Kidney (tissue), 22 donors: ENCODE data around the gene DENND10. TPM values are rescaled to one million over a fixed set of nuclear protein-coding genes. Genes with fewer than 3 reads are reported as not detected.

ENCODE experiments used
- DNase-seq, 5 donors: peaks; one replicate each; pipeline ENCODE4 v3.0.0-alpha.2; 2013 to 2020
- FAIRE-seq: peaks from 2 replicates; lab custom pipeline; 2012; peaks lifted over from hg19 to GRCh38; lab: Jason Lieb, UNC
- H3K27ac ChIP-seq, 2 donors: one replicate each; pipeline ENCODE4 v1.7.0; 2013; ENCODE audit warnings: low read depth in 2 of 2, low read length in 2 of 2, inconsistent platforms in 1 of 2
- H3K27me3 ChIP-seq: one replicate; pipeline ENCODE4 v1.7.1; 2013; ENCODE audit warnings: low read length, inconsistent platforms; ENCODE audit not compliant: control insufficient read depth, insufficient read depth
- H3K36me3 ChIP-seq, 3 donors: one replicate each; pipeline versions ENCODE4 v1.7.0 to v1.7.1; 2013; ENCODE audit warnings: low read length in 3 of 3, control low read depth in 1 of 3, inconsistent platforms in 1 of 3; ENCODE audit not compliant: insufficient read depth in 3 of 3, control insufficient read depth in 2 of 3
- H3K4me1 ChIP-seq, 3 donors: one replicate each; pipeline versions ENCODE4 v1.7.0 to v1.7.1; 2013; ENCODE audit warnings: low read length in 3 of 3, inconsistent platforms in 1 of 3, low read depth in 1 of 3; ENCODE audit not compliant: control insufficient read depth in 2 of 3, insufficient read depth in 2 of 3
- H3K4me3 ChIP-seq, 3 donors: one replicate each; pipeline versions ENCODE4 v1.7.0 to v1.8.1; 2013; ENCODE audit warnings: low read length in 3 of 3, control low read depth in 1 of 3, inconsistent platforms in 1 of 3
- H3K9ac ChIP-seq, 3 donors: one replicate each; pipeline versions ENCODE4 v1.7.0 to v1.7.1; 2013; ENCODE audit warnings: low read length in 3 of 3, control low read depth in 1 of 3, inconsistent platforms in 1 of 3
- H3K9me3 ChIP-seq, 3 donors: one replicate each; pipeline versions ENCODE4 v1.7.0 to v1.7.1; 2013; ENCODE audit warnings: low read length in 3 of 3, control low read depth in 1 of 3, inconsistent platforms in 1 of 3; ENCODE audit not compliant: control insufficient read depth in 2 of 3, insufficient read depth in 1 of 3
- intact Hi-C: fragments of 100-400 bp; cut with DNase I; formaldehyde crosslinking; loops from one replicate; pipeline ENCODE4 v1.11.1; 2022
- long read RNA-seq, 10 donors: library from polyadenylated mRNA in 1 of 10; unstranded in 1 of 10; transcript quantifications; one replicate each; pipeline ENCODE4 v2.0.0 and lab custom pipeline, GENCODE V29; 2021 to 2026
- polyA plus RNA-seq: library from polyadenylated mRNA; stranded (reverse); fragments of 350-450 nt; fragmentation: Illumina TruSeq; extraction: RNeasy Lipid Tissue Mini Kit (QIAGEN cat#74804); gene quantifications from one replicate; pipeline ENCODE4 v1.2.3, GENCODE V29; 2014; ENCODE audit warnings: low read depth, low replicate concordance; ENCODE audit not compliant: insufficient read depth
- total RNA-seq: library from RNA; stranded (reverse); fragmentation: NEBNext Ultra II Directional; extraction: Animal tissue kit (Norgen Biotek cat#: 25700); gene quantifications from one replicate; pipeline ENCODE4 v1.2.1, GENCODE V29; 2021
- TF ChIP-seq, protein P1 (sequence below): IDR thresholded peaks from 3 replicates; pipeline ENCODE4 v1.5.1; 2012; ENCODE audit warnings: mild to moderate bottlenecking, moderate library complexity, borderline replicate concordance; ENCODE audit not compliant: insufficient read depth; ENCODE audit errors: extremely low read depth
- donor health status: control.
- donor health status: control.
- donor health status: control.
- donor health status: control.
- donor health status: control.
- donor health status: DM: yes; HTN: yes; CAD: no.
- donor health status: Normal renal cell carcinoma (clear cell type).

The DENND10 gene
- total RNA-seq (31.6 TPM), polyA plus RNA-seq (31.7 TPM)
- long read RNA-seq, donor 1, transcript FAM45A-201 (9 exons, 1,648 nt): major isoform, 6 of 316 reads
- long read RNA-seq, donor 1, partial matches to known transcripts: 306 of 316 reads
- long read RNA-seq, donor 1, other reads (novel, unspliced or antisense): 0 of 316 reads
- long read RNA-seq, donor 2, partial matches to known transcripts: 16 of 21 reads
- long read RNA-seq, donor 2, other reads (novel, unspliced or antisense): 0 of 21 reads
- long read RNA-seq, donor 3, transcript FAM45A-204 (2 exons, 992 nt): major isoform, 5 of 44 reads
- long read RNA-seq, donor 3, transcript FAM45A-201 (9 exons, 1,648 nt): major isoform, 5 of 44 reads
- long read RNA-seq, donor 3, partial matches to known transcripts: 24 of 44 reads
- long read RNA-seq, donor 3, other reads (novel, unspliced or antisense): 10 of 44 reads
- long read RNA-seq, donor 4, partial matches to known transcripts: 5 of 8 reads
- long read RNA-seq, donor 4, other reads (novel, unspliced or antisense): 0 of 8 reads
- long read RNA-seq, donor 5, partial matches to known transcripts: 0 of 1 reads
- long read RNA-seq, donor 5, other reads (novel, unspliced or antisense): 0 of 1 reads
- long read RNA-seq, donor 6, transcript FAM45A-204 (2 exons, 992 nt): major isoform, 9 of 29 reads
- long read RNA-seq, donor 6, transcript FAM45A-201 (9 exons, 1,648 nt): minor isoform, 6 of 29 reads
- long read RNA-seq, donor 6, partial matches to known transcripts: 6 of 29 reads
- long read RNA-seq, donor 6, other reads (novel, unspliced or antisense): 8 of 29 reads
- long read RNA-seq, donor 7, transcript FAM45A-204 (2 exons, 992 nt): minor isoform, 5 of 28 reads
- long read RNA-seq, donor 7, transcript FAM45A-201 (9 exons, 1,648 nt): major isoform, 6 of 28 reads
- long read RNA-seq, donor 7, partial matches to known transcripts: 0 of 28 reads
- long read RNA-seq, donor 7, other reads (novel, unspliced or antisense): 17 of 28 reads
- long read RNA-seq, donor 8, partial matches to known transcripts: 14 of 27 reads
- long read RNA-seq, donor 8, other reads (novel, unspliced or antisense): 7 of 27 reads
- long read RNA-seq, donor 9, partial matches to known transcripts: 0 of 4 reads
- long read RNA-seq, donor 9, other reads (novel, unspliced or antisense): 0 of 4 reads
- long read RNA-seq, donor 10, partial matches to known transcripts: 158 of 489 reads
- long read RNA-seq, donor 10, other reads (novel, unspliced or antisense): 328 of 489 reads

DNA sequence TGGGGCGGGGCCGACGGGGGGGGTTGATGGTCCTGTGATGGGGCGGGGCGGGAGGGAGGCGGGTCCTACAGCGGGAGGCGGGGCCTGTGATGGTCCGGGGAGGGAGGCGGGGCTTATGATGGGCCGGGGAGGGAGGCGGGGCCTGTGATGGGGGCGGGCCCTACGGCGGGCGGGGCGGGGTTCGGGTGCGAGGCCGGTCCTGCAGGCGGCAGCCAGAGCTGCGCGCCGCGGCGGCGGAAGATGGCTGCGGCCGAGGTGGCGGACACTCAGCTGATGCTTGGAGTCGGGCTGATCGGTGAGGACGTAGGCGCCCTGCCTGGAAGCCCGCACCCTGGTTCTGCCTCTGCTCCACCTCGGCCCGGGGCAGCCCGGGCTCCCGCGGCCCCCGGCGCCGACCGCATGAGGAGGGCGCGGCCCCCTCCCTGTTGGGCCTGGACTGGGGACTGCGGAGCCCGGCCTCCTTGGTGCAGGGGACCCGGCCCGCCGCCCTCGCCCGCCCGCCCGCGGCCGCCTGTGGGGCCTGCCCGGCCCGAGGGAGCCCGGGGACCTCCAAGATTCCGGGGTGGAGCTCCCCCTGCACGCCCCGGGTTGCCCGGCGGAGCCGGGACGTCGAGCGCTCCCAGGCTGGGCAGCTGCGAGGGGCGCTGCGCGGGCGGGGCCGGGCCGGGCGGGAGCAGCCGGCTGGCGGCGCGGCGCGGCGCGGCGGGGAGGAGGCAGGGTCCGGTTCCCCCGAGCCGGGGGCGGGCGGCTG lies at the start of gene DENND10:
Gene DENND10 (plus strand): TSS at position 211 of the 751 bp plus-strand sequence. CDS start 30 bp downstream, at position 241.
- Histone ChIP-seq H3K36me3 (peaks cover 0 to 1% (median 0%) of the 10 kb centered on the region in 3 donors), H3K9me3 (no peaks in the 10 kb centered on the region), H3K4me3 (peak within 1 kb of the TSS; percentile 48 to 75 (median 69)), H3K27me3 (no peaks in the 10 kb centered on the region), H3K4me1 (peaks cover 3 to 6% (median 4%) of the 10 kb centered on the region in 3 donors), H3K9ac (peak within 1 kb of the TSS; percentile 19 to 85 (median 73)), H3K27ac (peak within 1 kb of the TSS in 1 of 2 donors; percentile 59)
- FAIRE-seq: no peak
- DNase-seq: peak; percentile 86 to 95 (median 91)
- intact Hi-C loops: no loop called here
- TF ChIP-seq, protein P1, sequence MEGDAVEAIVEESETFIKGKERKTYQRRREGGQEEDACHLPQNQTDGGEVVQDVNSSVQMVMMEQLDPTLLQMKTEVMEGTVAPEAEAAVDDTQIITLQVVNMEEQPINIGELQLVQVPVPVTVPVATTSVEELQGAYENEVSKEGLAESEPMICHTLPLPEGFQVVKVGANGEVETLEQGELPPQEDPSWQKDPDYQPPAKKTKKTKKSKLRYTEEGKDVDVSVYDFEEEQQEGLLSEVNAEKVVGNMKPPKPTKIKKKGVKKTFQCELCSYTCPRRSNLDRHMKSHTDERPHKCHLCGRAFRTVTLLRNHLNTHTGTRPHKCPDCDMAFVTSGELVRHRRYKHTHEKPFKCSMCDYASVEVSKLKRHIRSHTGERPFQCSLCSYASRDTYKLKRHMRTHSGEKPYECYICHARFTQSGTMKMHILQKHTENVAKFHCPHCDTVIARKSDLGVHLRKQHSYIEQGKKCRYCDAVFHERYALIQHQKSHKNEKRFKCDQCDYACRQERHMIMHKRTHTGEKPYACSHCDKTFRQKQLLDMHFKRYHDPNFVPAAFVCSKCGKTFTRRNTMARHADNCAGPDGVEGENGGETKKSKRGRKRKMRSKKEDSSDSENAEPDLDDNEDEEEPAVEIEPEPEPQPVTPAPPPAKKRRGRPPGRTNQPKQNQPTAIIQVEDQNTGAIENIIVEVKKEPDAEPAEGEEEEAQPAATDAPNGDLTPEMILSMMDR: no peak

DNA sequence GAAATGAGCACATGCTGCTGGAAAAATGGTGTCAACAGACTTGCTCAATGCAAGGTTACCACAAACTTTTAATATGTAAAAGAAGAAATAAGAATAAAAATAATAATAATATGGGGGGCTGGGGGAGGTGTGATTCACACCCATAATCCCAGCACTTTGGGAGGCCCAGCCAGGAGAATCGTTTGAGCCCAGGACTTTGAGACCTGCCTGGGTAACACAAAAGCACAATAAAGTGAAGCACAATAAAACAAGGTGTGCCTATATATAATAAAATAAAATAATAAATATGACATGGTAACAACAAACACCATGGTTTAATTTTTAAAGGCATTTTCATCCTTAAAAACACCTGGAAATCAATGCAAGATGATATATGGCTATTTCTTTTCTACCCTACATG lies 48.4 kb upstream of the DENND10 start:
- TF ChIP-seq, protein P1: no peak
- intact Hi-C loops: no loop called here
- Histone ChIP-seq H3K9ac (no peak overlapping the region), H3K4me1 (no peaks in the 10 kb centered on the region), H3K4me3 (no peak overlapping the region), H3K27ac (no peak overlapping the region), H3K9me3 (no peaks in the 10 kb centered on the region), H3K27me3 (no peaks in the 10 kb centered on the region), H3K36me3 (peaks cover 33 to 62% (median 46%) of the 10 kb centered on the region in 3 donors)
- no peak for DNase-seq
- no peak for FAIRE-seq

DNA sequence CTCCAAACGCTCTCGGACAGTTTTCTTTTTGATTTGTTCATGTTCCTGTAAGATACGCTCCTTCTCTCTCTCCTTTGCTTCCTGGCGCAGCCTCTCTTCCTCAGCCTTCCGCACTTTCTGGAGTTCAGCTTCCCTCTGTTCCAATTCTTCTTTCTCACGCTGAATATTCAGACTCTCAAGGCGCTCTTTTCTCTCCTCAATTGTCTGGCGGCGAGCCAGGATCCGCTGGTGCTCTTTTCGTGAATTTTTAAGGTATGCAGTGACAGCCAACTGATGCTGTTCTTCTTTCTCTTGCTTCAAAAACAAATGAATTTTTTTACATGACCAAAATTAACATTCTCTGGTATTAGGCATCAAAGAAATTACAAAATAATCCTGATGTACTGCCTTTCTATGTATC lies 45.9 kb upstream of the DENND10 start:
- Histone ChIP-seq H3K27ac (no peak overlapping the region), H3K4me1 (no peaks in the 10 kb centered on the region), H3K36me3 (peaks cover 31 to 60% (median 45%) of the 10 kb centered on the region in 3 donors), H3K27me3 (no peaks in the 10 kb centered on the region), H3K9me3 (no peaks in the 10 kb centered on the region), H3K4me3 (no peak overlapping the region), H3K9ac (no peak overlapping the region)
- TF ChIP-seq, protein P1: no peak
- FAIRE-seq: no peak
- intact Hi-C loops: no loop called here
- no peak for DNase-seq
